GM18520 (cell line): ENCODE results near the gene ZBTB17.

Source experiments
- ATAC-seq: cut with Tn5 transposase; IDR thresholded peaks from one replicate; pipeline ENCODE4 v1.9.1; 2021; ENCODE audit not compliant: unreplicated experiment

The ZBTB17 gene

DNA sequence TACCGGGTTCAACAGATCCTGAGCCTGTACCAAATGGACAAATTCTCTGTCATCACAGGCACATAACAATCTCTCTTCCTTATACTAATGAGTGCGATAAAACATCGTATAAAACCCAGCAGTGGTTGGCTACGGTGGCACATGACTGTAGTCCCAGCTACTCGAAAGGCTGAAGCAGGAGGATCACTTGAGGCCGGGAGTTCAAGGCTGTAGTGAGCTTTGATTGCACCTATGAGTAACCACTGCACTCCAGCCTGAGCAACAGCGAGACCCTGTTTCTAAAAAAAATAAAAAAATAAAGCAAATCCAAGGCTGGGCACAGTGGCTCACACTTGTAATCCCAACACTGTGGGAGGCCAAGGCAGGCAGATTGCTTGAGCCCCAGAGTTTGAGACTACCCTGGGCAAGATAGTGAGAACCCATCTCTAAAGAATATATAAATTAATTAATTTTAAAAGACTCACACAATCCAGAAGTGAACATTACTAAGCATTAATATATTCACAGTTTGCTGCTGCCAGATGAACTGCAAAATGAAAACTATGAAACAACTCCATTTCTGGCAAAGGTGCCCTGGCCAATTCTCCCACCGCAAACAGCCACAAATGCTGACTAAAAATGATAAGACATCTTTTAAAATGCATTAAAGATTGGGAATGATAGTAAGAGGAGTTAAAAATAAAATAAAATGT is 13.1 kb downstream of the ZBTB17 start:
- ATAC-seq = no peak

GRCh38 chr1:15962176-15962575 is 13.7 kb downstream of the ZBTB17 start:
- ATAC-seq = no peak

- ATAC-seq = no peak
Measured at GRCh38 chr1:15961492-15961891, 14.4 kb downstream of the ZBTB17 start.

DNA sequence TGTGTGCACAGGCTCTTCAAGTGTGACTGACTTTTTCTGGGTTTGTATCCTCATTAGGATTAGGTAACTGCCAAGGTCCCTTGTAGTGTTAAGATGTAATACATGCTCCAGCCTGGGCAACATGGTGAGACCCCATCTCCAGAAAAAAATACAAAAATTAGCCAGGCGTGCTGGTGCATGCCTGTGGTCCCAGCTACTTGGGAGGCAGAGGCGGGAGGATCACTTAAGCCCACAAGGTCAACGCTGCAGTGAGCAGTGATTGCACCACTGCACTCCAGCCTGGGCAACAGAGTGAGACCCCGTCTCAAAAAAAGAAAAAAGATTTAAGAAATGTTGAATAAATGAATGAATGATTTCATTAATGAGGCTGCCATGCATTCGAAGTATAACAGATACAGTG is 15.1 kb downstream of the ZBTB17 start:
- ATAC-seq = no peak

- ATAC-seq = no peak
Measured at GRCh38 chr1:15959827-15960446, 16.0 kb downstream of the ZBTB17 start.

GRCh38 chr1:15959424-15959823 is 16.5 kb downstream of the ZBTB17 start:
- ATAC-seq = no peak

DNA sequence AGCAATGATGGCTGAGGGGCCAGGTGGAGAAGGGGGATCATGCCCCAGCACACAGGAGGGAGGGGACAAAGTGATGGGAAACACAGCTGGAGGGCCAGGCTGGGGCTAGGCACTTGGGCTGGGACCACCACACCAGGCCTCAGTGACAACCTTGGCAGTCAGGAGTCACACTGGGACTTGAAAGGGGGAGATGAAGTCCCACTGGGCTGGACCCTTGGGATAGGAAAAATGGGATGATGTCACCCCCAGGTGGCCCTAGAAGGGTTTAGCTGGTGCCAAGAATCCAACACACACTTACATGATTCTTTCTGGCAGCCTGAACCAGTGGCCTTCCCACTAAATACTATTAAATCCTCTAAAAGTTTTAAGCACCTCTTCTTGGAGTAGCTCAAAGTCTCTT is 17.1 kb downstream of the ZBTB17 start:
- no peak for ATAC-seq

- ATAC-seq = no peak
Measured at GRCh38 chr1:15958111-15958510, 17.8 kb downstream of the ZBTB17 start.

GRCh38 chr1:15957221-15958095 is 18.4 kb downstream of the ZBTB17 start:
- ATAC-seq = no peak

DNA sequence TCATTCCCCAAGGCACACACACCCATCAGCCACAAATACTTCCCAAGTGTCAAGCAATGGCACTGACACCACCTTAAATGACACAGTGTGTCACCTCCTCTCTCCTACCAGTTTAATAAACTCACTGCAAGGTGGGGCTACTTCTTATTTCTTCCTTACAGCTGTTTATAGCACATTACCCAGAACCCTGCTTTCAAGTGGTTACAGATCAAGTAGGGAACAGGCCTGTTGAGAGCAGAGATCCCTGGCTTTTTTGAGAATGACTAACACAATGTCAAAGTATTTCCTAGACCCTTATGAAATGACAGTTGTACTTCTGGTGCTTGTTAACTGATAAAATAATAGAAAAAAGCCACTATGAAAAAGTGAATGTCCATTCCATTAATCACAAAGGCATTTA is 19.8 kb downstream of the ZBTB17 start:
- no peak for ATAC-seq

DNA sequence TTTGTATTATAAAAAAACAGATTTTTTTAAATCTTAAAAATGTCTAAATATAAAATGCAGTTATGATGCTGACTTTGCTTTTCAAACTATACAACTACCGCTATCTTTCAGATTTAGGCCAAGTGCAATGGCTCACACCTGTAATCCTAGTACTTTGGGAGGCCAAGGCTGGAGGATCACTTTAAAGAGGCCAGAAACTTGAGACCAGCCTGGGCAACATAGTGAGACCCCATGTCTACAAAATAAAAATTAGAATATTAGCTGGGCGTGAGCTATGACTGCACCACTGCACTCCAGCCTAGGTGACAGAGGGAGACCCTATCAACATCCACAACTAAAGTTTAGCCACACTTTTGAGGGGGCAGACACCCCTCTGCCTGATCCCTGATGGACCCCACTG is 20.3 kb downstream of the ZBTB17 start:
- ATAC-seq = no peak

DNA sequence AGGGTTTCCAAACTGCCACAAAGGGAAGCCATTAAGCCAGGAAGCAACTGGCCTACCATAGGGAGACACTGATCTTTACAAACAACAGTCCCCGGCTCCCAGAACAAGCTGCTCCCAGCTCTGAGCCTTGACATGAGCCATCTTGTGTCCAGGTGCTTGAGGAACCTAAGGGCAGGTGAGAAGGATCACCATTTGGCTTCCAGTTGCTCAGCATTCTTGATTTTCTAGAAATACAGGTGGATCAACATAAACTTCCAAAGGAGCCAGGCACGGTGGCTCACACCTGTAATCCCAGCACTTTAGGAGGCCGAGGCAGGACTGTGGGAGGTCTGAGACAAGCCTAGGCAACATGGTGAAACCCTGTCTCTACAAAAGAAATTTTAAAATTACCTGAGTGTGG is 21.6 kb downstream of the ZBTB17 start:
- ATAC-seq = no peak

GRCh38 chr1:15953791-15954241 is 22.1 kb downstream of the ZBTB17 start:
- no peak for ATAC-seq

DNA sequence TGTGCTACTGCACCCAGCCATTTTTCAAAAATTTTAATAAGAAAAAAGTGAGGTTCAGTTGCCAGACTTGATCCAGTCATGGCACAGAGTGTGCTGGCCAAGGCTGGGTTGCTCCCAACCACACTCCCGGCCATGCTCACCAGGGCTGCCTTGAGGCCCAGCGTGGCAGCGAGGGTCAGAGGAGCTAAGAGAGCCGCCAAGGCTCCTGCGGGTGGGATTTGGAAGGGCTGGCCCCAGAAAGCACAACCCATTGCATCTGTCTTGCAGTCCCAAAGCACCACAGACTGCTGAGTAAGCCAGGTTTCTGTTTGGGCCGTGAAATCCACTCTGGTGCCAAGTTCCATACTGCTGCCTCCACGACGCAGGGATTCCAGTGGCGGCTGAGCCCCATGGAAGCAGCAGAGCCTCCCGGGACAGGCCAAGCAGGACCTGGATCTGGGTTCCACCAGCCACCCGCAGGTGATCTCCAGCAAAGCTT is 22.6 kb downstream of the ZBTB17 start:
- ATAC-seq = no peak

DNA sequence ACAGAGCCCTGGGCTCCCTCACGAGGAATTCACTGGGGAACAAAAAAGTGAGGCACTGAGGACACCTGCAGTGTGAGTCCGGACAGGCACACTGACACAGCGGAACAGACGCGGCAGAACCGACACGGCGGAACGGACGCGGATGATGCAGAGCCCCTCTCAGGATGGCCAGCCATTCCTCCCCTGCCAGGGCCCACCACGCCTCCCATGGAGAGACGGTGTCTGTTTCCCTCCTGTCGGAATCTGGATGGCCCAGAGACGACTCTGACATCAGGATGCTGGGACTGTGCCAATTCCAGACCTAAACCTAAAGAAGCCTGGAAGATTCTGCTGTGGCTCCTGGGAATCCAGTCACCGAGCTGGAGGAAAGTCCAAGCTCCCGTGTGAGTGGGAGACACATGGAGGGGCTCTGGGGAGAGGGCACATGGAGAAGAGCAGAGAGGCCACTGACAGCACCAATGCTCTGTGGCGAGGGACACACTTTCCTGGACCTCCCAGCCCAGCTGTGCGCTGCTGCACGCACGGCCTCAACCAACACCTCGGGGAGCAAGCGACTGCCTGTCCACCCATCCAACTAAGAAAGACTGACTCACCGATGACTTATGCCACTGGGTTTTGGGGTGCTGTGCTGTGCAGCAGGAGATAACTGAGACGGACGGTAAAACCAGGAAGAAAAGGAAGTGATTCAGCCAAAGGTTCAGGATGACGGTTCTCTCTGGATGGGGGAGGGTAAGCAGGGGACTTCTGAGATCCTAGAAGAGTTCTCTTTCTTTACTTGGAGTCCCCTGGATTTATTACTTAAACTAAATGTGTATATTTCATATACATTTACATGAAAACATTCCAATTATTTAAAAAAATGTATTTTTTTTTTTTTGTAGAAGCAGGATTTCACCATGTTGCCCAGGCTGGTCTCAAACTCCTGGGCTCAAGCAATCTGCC is 23.3 kb downstream of the ZBTB17 start:
- no peak for ATAC-seq

DNA sequence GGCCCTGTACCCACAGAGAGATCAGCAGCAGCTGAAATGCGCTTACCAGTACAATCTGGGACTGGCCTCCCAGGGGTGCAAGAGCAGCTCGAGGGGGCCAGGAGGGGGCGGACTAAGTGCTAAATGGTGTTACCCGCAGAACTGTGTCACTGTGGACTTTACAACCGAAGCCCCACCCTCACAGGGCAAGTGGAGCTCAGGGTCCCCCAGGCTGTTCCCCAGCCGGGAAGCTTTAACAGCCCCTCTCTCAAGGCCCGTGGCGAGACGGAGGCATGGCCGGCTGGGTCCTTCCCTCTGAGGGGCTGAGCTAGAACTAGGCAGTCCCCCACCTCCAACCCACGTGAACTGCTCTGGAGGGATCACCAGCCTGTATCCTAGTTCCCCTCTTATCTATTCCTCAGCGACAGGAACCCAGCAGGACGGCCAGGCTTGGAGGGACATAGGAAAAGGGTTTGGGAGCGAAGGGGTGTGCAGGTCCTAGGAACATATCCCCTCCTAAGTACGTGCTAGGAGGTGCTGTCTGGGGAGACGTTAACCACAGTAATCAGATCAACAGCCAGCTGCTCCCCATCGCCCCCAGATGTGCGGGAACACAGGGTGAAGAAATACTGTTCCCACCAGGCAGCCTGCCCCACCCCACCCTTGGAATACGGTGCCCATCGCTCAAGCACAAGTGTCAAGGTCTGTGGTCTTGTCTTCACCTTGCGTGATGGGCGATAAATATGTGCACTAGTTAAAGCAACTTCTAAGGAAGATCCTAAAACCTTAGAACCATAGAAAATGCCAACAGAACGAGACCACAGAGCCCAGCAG is 24.4 kb downstream of the ZBTB17 start:
- no peak for ATAC-seq

DNA sequence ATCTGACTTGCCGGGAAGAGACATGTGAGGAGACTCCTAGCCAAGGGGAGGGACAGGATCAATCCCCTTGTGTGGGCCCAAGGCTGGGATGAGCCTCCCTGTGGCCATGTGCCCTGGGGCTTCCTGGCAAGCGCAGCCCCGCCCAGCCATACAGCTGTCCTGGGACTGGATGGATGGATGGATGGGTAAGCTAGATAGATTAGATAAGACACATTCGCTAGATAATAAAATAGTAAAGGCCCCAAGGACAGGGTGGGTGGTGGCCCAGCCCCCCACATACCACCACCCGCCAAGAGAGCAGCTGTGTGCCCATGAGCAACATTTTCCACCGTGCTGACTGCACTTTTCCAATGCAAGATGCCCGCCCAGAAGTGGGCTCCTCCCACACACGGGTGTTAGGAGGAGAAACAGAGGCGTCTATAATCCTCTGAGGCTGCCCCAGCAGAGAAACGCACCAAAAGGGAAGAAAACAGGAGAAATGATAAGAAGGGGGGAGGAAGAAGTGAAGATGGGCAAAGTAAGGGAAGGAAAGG is 25.1 kb downstream of the ZBTB17 start:
- ATAC-seq = no peak

GRCh38 chr1:15950302-15950701 is 25.6 kb downstream of the ZBTB17 start:
- ATAC-seq = no peak

GRCh38 chr1:15949453-15950245 is 26.3 kb downstream of the ZBTB17 start:
- ATAC-seq = peak; percentile 74
